ENCODE data around the gene APBB2.

APBB2 gene

DNA sequence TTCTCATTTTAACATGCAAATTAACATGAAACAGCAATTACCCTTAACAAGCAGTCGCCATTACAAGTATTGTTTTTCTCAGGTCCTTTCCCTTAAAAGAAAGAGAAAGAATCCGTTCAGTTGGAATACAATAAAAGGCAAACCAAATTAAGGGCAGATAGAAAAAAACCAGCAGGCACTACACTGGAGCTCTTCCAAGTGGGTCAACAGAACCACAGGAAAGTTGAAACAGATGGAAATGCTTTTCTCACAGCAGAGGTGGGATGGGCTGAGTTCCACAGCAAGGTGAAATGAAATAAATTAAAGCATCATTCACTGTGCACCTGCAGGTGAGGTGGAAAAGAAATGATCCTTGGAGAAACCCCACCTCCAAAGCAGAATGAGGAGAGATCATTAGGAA, 102.6 kb downstream of the APBB2 start:
- no peak overlapping the region for H3K4me3 ChIP-seq (ENCODE audit: low read depth, low read length)
- in situ Hi-C loops (cut with HindIII; ENCODE audit: low sequenced_read_pairs): no loop called here
- TF ChIP-seq, protein P1, sequence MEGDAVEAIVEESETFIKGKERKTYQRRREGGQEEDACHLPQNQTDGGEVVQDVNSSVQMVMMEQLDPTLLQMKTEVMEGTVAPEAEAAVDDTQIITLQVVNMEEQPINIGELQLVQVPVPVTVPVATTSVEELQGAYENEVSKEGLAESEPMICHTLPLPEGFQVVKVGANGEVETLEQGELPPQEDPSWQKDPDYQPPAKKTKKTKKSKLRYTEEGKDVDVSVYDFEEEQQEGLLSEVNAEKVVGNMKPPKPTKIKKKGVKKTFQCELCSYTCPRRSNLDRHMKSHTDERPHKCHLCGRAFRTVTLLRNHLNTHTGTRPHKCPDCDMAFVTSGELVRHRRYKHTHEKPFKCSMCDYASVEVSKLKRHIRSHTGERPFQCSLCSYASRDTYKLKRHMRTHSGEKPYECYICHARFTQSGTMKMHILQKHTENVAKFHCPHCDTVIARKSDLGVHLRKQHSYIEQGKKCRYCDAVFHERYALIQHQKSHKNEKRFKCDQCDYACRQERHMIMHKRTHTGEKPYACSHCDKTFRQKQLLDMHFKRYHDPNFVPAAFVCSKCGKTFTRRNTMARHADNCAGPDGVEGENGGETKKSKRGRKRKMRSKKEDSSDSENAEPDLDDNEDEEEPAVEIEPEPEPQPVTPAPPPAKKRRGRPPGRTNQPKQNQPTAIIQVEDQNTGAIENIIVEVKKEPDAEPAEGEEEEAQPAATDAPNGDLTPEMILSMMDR (IDR thresholded peaks at IDR 0.05; ENCODE audit: low read depth, low read length, missing control alignments): no peak
- no peak for DNase-seq (ENCODE audit: low read depth)

- TF ChIP-seq, protein P1 (IDR thresholded peaks at IDR 0.05; ENCODE audit: low read depth, low read length, missing control alignments): no peak
- no peak for DNase-seq (ENCODE audit: low read depth)
- in situ Hi-C loops (cut with HindIII; ENCODE audit: low sequenced_read_pairs): no loop called here
- no peak overlapping the region for H3K4me3 ChIP-seq (ENCODE audit: low read depth, low read length)
These were observed 104.3 kb downstream of the APBB2 start for GRCh38 chr4:41110050-41110449.

DNA sequence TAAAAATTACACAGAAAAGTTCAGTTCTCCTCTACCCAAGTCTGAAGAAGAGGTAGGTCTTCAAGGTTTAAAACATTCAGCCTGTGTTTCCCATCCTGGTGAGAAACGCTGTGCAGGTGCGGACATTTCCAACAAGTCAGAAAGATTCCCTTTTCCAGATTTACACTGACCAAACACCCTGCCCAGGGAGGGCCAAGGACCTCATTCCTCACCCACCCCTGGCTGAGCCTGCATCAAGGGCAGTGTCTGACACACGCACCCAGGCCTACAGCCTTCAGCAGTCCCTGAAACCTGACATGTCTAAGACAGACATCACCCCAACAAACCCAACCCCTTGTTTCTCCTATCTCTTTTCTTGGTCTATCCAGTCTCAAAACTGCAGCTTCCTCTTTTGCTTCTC, 105.9 kb downstream of the APBB2 start:
- DNase-seq (ENCODE audit: low read depth): no peak
- H3K4me3 ChIP-seq (ENCODE audit: low read depth, low read length): no peak overlapping the region
- TF ChIP-seq, protein P1 (IDR thresholded peaks at IDR 0.05; ENCODE audit: low read depth, low read length, missing control alignments): no peak
- in situ Hi-C loops (cut with HindIII; ENCODE audit: low sequenced_read_pairs): no loop called here

GRCh38 chr4:41106694-41107419, 107.5 kb downstream of the APBB2 start:
- in situ Hi-C loops (cut with HindIII; ENCODE audit: low sequenced_read_pairs): no loop called here
- H3K4me3 ChIP-seq (ENCODE audit: low read depth, low read length): no peak overlapping the region
- DNase-seq (ENCODE audit: low read depth): no peak
- TF ChIP-seq, protein P1 (IDR thresholded peaks at IDR 0.05; ENCODE audit: low read depth, low read length, missing control alignments): no peak

DNA sequence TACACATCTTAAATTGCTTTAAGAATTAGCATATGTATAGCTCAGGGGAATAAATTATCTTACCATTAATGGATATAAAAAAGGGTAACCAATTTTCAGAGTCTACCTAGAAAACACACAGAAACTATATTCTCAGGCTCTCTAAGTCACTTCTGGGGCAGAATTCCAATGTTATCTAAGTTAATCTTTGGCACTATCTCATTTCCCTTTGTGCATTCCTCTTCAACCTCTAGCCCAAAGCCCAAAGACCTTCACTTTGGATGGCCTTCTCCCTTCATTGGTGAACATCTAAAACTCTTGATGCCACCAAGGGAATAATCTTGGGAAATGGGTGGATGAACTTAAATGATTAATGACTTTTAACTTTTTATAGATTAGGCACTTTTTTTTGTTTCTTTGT, 108.3 kb downstream of the APBB2 start:
- DNase-seq (ENCODE audit: low read depth): no peak
- in situ Hi-C loops (cut with HindIII; ENCODE audit: low sequenced_read_pairs): no loop called here
- TF ChIP-seq, protein P1 (IDR thresholded peaks at IDR 0.05; ENCODE audit: low read depth, low read length, missing control alignments): no peak
- H3K4me3 ChIP-seq (ENCODE audit: low read depth, low read length): no peak overlapping the region

GRCh38 chr4:41104155-41104554, 110.2 kb downstream of the APBB2 start:
- H3K4me3 ChIP-seq (ENCODE audit: low read depth, low read length): no peak overlapping the region
- no peak for DNase-seq (ENCODE audit: low read depth)
- TF ChIP-seq, protein P1 (IDR thresholded peaks at IDR 0.05; ENCODE audit: low read depth, low read length, missing control alignments): no peak
- in situ Hi-C loops (cut with HindIII; ENCODE audit: low sequenced_read_pairs): no loop called here
